HG03354 (cell line): ENCODE data around the gene SFXN3.
"Not testable (repeated sequence)": the region's sequence is repeated elsewhere in the genome, so short reads cannot be mapped to it uniquely, and the experiment has no call there.

ENCODE experiments used
- ATAC-seq: cut with Tn5 transposase; IDR thresholded peaks from one replicate; pipeline ENCODE4 v1.9.1; 2021; ENCODE audit warnings: mild to moderate bottlenecking; ENCODE audit not compliant: unreplicated experiment, poor library complexity, severe bottlenecking

SFXN3 gene

DNA sequence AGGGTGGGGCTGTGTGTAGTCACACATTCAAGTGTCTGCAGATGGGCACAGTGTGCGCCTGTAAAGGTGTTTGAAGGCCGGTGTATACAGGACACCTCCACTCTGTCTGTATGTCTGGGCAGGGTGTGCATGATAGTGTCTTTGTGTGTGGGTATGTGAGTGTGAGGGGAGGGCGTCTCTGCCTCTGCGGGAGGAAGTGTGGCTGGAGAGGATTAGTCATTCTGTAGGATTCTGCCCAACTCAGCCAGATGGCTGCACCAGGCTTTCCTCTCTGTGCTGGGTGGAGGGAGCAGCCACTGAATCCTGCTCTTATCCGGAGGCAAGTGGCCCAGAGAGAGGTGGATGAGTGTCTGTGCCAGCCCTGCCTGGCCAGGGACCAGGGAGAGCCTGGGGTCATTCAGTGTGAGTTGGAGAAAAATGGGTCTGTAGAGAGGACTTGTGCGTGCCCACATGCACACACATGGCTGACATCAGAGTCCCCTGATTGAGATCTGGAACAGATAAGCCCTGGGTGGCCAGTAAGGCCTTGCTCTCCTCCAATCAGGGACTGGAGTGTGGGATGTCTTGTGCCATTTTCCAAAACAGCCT, 1.7 kb downstream of the SFXN3 start:
- ATAC-seq: peak; percentile 17

DNA sequence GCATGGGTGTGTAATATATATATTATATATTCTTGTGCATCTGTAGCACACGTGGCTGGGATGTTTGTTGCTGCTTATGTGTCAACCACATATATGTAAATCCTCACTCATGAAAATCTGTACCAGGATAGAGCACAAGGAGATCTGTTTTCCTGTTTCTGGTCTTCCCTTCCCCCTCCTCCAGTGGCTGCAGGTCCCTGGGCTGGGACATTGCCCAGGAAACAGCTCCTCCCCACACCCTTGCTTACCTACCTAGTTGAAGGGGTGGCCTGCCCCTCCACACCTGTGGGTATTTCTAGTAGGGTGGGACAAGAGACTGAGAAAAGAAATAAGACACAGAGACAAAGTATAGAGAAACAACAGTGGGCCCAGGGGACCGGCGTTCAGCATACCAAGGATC, 2.2 kb downstream of the SFXN3 start:
- no peak for ATAC-seq

DNA sequence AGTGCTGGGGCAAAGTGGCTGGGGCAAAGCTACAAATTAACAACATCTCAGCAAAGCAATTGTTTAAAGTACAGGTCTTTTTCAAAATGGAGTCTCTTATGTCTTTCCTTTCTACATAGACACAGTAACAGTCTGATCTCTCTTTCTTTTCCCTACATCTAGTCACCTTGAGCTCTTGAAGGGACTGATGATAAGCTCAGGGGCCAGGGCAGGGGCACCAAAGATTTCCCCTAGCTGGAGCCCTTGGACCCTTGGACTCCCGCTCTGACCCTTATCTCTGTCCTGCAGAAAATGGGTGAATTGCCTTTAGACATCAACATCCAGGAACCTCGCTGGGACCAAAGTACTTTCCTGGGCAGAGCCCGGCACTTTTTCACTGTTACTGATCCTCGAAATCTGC, 3.4 kb downstream of the SFXN3 start:
- not testable (repeated sequence) for ATAC-seq

DNA sequence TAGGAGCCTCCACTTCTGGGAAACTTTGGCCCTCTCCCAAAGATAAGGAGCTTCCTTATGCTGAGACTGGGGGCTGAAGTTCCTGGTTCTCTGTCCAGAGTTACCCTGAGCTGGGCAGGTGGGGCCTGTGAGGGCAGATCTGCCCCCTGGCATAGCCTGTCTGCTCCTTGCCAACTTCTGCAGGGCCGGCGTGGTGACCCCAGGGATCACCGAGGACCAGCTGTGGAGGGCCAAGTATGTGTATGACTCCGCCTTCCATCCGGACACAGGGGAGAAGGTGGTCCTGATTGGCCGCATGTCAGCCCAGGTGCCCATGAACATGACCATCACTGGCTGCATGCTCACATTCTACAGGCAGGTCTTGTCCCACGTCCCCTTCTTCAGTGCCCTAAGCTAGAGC, 4.3 kb downstream of the SFXN3 start:
- no peak for ATAC-seq

DNA sequence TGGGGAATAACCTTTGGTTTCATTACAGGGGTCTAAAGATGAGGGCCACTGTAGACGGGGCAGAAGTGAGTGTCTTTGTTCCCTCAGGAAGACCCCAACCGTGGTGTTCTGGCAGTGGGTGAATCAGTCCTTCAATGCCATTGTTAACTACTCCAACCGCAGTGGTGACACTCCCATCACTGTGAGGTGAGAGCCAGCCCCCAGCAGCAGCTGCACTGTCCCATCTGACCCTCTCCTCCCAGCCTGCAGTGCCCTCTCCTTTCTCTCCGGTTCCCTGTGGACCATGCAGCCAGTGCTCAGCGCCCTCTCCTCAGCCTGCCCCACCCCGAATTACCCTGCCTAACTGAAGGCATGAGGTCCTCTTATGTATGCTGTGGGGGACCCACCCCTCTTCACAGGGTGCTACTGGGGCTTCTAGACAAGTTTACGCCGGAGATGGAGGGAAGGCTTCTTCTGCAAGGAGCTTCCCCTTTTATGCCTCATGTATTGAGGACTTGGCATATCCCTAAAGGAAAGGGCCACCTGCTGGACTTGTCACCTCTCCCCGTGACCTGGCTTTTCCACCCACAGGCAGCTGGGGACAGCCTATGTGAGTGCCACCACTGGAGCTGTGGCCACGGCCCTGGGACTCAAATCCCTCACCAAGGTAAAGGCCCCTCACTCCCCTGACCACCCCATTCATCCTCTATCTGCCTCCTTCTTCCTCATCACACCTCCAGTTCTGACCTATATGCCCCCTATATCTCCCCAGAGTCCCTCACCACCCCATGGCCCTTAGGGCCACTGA, 5.1 kb downstream of the SFXN3 start:
- no peak for ATAC-seq

DNA sequence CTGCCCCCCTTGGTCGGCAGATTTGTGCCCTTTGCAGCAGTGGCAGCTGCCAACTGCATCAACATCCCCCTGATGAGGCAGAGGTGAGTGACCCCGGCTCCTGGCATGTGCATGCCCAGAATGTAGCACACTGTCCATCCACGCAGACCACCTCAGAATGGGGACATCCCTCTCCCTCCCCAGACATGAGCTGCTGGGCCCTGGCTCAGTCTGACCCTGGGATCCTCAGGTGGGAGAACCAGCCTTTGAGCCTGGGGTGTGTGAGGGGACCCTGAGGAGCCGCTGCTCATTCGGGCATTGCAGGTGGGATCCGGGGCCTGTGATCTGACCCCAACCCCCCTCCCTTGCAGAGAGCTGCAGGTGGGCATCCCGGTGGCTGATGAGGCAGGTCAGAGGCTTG, 5.7 kb downstream of the SFXN3 start:
- no peak for ATAC-seq

DNA sequence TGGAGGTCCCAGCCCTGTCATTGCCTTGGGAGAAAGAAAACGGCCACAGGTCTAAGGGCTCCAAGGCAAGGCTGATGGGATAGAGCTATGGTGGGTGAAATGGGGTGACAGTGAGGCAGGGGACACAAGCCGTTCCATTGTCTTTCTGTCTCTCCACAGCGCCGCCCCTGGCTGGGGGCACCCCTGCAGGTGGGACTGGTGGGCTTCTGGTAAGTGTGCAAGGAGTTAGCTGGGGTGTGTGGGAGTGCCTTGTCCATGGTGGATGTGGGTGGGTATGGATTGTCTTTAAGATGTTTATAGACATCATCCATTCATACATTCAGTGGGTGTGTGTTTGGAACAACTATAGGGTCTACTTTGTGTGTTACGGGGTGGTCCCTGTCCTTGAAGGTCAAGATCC, 7.5 kb downstream of the SFXN3 start:
- ATAC-seq: no peak

DNA sequence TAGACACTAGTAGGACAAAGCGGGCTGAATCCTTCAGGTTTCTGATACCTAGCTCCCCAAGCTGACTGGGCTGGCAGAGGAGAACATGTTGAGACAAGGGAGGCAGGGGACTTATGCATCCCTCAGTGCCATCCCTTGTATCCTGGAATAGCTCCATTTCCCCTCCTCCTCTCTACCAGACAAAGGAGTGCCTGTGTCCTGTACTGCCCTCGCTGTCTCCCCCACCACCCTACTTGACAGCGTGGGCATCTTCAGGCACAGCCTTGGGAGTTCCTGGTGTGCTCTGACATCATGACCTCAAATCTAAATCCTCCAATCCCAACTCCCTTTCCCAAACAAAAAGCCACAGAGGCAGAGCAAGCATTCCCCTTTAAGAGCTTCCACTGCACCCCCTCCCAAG, 9.0 kb downstream of the SFXN3 start:
- ATAC-seq: no peak

DNA sequence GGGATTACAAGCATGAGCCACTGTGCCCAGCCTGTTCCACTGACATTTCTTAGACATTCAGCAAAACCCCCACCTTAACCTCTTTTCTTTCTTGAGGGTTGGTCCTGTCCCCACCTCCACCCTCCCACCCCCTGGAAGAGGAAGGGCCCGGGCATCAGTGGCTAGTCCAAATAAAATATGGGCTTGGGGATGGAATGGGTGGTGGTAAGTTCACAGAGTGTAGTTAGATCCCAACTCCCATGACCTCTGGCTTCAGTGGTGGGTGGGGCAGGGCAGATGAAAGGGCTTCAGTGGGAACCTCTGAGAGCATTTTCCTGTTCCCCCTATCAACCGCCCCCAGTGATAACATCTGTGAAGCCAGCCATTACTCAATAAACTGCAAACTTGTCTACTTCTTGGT, 9.8 kb downstream of the SFXN3 start:
- no peak for ATAC-seq

DNA sequence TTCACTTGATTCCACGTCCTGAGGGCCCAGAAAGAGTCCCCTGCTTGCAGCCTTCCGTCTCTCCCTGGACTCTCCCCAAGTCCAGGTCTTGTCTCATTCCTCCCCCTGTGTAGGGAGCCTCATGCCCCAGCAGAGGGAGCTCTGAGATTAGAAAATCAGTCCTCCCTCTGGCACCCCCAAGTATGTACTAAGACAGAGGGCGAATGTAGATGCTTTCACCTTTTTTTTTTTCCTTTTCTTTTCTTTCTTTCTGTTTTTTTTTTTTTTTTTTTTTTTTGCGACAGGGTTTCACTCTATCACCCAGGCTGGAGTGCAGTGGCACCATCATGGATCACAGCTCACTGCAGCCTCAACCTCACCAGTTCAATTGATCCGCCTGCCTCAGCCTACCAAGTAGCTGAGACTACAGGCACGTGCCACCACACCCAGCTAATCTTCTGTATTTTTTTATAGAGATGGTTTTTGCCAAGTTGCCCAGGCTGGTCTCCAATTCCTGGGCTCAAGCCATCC, 10.3 kb downstream of the SFXN3 start:
- ATAC-seq: peak; percentile 69

DNA sequence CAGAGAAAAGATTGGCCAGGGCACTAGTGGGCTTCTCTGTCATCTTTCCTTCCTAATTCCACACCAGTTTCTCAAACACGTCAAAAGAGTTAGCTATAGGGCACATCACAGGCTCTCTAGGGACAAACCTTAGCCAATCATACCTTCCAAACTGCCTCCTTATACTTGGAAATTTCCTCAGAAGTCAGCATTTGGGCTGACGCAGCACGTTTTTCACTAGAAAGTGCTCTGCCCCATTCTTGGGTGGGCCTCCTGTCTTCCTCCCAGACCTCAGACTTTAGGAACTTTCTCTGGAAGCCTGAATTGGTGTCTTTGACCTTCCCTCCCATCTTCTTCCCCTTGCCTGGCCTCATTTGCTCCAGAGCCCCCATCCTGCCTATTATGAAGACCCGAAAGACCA, 11.1 kb downstream of the SFXN3 start:
- ATAC-seq: no peak

DNA sequence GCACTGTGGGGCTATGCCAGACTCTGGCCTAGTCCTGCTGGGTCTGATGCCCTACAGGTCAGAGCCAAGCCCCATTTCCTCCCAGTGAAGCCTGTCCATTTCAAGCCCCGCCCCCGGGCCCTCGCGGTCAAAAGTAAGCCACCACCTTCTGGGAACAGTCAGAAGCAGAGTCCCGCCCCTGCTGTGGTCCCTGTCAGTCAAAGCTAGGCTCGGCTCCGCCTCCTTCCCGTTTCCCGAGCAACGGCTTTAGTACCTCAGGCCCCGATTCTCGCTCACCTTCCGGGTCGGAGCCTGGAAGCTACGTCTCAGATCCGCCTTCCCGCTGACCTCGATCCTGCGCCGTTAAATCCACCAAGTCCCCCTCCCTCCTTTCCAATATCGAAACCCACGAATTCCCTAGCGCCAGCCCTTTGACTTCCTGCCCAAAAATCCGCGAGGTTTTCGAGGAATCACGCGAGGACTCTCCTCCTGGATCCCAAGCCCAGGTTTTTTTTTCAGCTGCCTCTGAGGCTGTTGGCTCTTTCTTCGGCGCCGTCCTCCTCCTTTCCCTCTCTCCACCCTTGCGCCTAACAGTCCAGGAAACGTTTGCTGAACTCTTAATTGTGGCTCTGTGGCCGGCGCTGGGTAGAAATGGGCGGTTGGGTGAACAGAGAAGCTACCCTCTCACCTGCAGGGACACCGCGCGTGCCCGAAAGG, 11.8 kb downstream of the SFXN3 start:
- ATAC-seq: peak; percentile 96

DNA sequence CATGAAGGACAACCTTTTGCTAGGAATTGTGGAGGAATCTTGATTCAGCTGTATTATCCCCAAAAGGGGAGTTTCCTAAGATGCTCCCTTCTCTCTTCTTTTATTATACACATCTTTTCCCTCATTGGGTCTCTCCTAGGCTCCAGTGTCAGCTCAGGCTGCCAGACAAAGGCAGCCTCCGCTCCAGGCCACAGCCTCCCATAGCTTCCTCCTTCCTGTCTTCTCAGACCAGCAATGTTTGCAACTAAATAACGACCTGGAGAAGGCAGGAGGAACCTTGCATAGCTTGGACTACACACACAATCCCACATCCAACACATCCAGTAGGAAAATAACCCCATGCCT, 12.3 kb downstream of the SFXN3 start:
- no peak for ATAC-seq

DNA sequence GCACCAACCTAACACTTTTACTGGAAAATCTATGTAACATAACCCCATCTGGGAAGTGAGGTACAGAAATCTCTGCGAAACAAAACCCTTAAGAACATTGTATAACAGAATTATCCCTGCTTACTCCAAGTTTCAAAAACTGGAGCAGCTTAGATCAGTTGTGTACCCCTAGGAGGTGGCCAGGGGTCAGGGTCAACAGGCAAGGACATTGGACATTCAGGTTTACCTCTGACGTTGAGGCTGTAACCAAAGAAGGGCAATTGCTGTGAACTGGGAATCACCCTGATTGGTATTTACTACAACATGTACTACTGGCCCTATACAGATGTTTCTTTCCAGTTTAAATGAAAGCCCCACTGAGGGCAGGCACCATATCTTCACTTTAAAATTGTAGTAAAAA, 13.1 kb downstream of the SFXN3 start:
- no peak for ATAC-seq

DNA sequence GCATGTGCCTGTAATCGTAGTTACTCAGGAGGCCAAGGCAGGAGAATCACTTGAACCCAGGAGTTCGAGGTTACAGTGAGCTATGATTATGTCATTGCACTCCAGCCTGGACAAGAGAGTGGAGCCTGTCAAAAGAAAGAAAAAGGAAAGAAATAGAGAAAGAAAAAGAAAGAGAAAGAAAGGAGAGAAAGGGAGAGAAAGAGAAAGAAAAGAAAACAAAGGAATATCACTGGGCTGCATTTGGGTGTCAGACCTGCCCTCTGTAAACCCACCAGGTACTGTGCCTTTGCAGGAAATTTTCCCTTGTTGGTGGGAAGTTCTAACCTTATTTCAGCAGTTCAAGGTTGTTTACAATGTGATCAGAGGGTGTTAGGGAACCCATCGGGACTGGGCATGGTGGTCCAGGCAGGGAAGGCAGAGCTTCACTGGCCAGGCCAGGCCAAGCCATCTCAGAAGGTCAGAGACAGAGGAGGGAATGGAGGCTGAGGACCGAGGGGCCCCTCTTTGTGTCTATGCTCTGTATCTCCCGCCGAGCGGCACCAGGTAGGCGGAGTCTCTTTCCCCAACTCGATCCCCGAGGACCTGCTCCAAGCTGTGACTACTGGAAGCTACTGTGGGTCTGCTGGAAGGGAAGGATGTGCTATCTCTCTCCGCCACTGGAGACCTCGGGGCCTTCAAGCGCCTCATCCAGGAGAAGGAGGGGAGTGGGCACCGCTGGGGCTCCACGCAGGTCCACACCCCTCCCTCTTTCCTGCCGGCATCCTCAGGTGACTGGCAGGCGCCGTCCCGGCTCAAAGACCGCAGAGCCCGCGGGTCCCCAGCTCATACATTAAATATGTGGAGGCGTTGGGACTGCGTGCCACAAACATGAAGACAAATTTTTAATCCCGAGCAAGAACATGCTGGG, 15.6 kb downstream of the SFXN3 start:
- no peak for ATAC-seq

DNA sequence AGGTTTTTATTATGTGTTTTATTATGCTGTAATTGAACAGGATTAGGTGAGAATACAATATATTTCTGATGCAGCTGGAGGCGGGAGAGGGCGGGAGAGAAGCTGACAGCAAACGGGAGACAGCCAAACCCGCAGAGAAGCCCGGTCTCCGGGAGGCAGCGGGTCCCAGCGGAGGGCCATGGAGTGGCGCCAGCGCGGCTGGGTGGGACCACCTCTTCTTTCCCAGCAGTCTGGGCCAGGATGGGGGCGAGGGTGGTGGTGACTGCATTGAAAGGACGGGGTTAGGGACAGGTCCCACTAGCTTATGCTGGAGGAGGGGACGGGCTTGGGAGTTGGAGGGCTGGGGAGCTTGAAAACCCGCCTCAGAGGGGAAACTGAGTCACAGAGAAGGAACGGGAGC, 16.2 kb downstream of the SFXN3 start:
- ATAC-seq: no peak

DNA sequence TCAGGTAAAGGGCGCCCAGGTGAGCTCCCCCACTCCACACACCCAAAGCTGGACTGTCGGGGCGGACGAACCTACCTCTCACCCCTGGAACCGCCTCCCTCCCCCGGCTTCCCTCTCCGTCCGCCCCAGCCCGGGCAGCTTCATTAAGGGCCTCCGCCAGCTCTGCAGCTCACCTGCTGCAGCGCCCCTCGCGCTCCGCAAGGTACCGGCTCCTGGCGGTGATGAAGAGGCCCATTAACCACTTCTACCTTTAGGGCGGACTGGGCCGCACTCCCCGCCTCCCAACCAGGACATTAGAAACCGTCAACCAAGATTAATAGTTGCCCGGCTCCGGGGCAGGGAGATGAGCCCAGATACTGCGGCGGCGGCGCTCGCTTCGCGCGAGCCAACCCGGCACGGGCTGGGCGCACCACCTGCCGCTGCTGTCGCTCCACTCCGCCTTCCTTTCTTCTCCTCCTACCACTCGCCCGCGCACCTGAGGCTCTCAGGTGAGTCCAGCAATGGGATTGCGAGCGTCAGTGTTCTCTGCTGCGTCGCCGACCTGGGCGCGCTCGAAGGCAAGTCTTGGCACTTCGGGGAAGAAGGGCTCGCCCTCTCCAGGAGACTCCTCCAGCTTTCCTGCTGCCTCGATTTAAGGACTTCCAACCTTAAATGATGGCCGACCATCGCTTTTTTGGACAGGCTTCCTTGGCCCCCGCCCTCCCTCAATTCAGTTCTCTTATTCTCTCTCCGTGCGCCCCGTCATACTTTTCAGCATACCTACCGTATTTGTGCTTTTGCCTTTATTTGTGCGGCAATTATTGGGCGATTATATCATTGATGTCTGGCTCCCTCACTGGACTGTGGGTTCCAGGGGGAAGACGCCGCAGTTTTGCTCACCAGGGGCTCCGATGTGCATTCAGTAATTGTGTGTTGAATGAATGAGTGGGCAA, 17.2 kb downstream of the SFXN3 start:
- ATAC-seq: no peak

DNA sequence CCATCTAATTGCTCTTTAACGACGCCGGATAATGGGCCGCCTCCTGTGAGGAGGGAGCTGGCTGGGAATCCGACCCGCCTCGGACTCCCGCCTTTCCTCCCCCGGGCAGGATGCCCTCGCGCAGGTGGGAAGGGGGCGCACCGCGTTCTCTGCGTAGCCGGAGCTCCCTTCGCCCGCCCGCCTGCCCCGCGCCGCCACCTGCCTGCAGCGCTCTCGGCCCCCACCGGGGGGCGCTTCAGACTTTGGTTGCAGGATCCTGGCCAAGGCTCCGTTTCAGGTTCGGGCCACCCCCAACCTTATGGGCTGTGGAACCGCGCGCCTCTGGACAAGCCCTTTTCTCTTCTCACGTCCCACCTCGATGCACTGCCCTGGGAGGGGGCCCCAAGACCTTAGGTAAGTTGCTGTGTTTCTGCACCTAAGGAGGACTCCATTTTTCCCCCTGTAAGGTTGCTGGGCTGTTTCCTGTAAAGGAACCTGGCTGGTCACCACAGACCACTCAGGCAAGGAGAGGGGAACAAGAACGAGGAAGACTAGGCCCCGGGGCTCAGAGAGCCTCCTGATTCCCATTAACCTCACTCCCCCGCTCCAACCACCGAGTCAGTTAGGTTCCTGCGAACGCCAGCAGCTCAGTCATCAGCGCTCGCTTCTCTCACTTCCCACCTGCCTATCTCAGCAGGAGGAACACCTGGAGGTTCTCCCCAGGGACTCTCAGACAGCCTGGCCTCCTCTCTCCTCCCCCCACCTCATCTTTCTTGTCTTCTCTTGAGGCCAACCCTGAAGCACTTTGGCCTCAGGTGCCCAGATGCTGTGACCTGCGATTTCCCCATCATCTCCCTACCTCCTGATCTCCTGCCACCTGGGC, 19.4 kb downstream of the SFXN3 start:
- ATAC-seq: peak; percentile 62
